ENCODE measurements around the gene SEMA4A. TPM values are rescaled to one million over a fixed set of nuclear protein-coding genes. Genes with fewer than 3 reads are reported as not detected.

SEMA4A gene
- total RNA-seq, 1 experiment from 2014 or later = 46.7 TPM

Small RNA genes within 50 kb of the gene (small RNA-seq; reads per million reads assigned to genes)
- gene RF00568 = not detected

Other genes starting within 250 kb of the SEMA4A start
- 12.2 and 12.8 TPM in 2 replicates for gene RIT1, start 242.2 kb upstream of the SEMA4A start, total RNA-seq (2014; rRNA removed; shearing (Covaris generic); ENCODE audit: low replicate concordance)
- gene KHDC4, start 219.2 kb upstream of the SEMA4A start, total RNA-seq (2014; rRNA removed; shearing (Covaris generic); ENCODE audit: low replicate concordance) = 42.7 and 63.2 TPM in 2 replicates
- gene RXFP4, start 211.9 kb upstream of the SEMA4A start, total RNA-seq (2014; rRNA removed; shearing (Covaris generic); ENCODE audit: low replicate concordance) = not detected in 2 replicates
- 85.1 and 207 TPM in 2 replicates for gene ARHGEF2, start 175.0 kb upstream of the SEMA4A start, total RNA-seq (2014; rRNA removed; shearing (Covaris generic); ENCODE audit: low replicate concordance)
- 145 and 205 TPM in 2 replicates for gene SSR2, start 132.6 kb upstream of the SEMA4A start, total RNA-seq (2014; rRNA removed; shearing (Covaris generic); ENCODE audit: low replicate concordance)
- gene UBQLN4, start 99.8 kb upstream of the SEMA4A start, total RNA-seq (2014; rRNA removed; shearing (Covaris generic); ENCODE audit: low replicate concordance) = 29.1 and 37.9 TPM in 2 replicates
- gene LAMTOR2, start 98.8 kb upstream of the SEMA4A start, total RNA-seq (2014; rRNA removed; shearing (Covaris generic); ENCODE audit: low replicate concordance) = 106 and 167 TPM in 2 replicates
- gene RAB25, start 92.4 kb upstream of the SEMA4A start, total RNA-seq (2014; rRNA removed; shearing (Covaris generic); ENCODE audit: low replicate concordance) = not detected in 2 replicates
- 2.3 and 2.5 TPM in 2 replicates for gene MEX3A, start 71.1 kb upstream of the SEMA4A start, total RNA-seq (2014; rRNA removed; shearing (Covaris generic); ENCODE audit: low replicate concordance)
- 27.5 and 41.6 TPM in 2 replicates for gene LMNA, start 38.9 kb upstream of the SEMA4A start, total RNA-seq (2014; rRNA removed; shearing (Covaris generic); ENCODE audit: low replicate concordance)
- gene SLC25A44, start 40.5 kb downstream of the SEMA4A start, total RNA-seq (2014; rRNA removed; shearing (Covaris generic); ENCODE audit: low replicate concordance) = 16.8 and 24.0 TPM in 2 replicates
- 40.1 and 51.2 TPM in 2 replicates for gene PMF1, start 59.4 kb downstream of the SEMA4A start, total RNA-seq (2014; rRNA removed; shearing (Covaris generic); ENCODE audit: low replicate concordance)
- gene BGLAP, start 88.6 kb downstream of the SEMA4A start, total RNA-seq (2014; rRNA removed; shearing (Covaris generic); ENCODE audit: low replicate concordance) = 0.18 and 0.48 TPM in 2 replicates
- 7.6 and 10.0 TPM in 2 replicates for gene PAQR6, start 94.5 kb downstream of the SEMA4A start, total RNA-seq (2014; rRNA removed; shearing (Covaris generic); ENCODE audit: low replicate concordance)
- 53.7 and 64.6 TPM in 2 replicates for gene SMG5, start 129.2 kb downstream of the SEMA4A start, total RNA-seq (2014; rRNA removed; shearing (Covaris generic); ENCODE audit: low replicate concordance)
- 6.1 and 9.8 TPM in 2 replicates for gene TMEM79, start 130.7 kb downstream of the SEMA4A start, total RNA-seq (2014; rRNA removed; shearing (Covaris generic); ENCODE audit: low replicate concordance)
- 17.7 and 39.1 TPM in 2 replicates for gene GLMP, start 142.1 kb downstream of the SEMA4A start, total RNA-seq (2014; rRNA removed; shearing (Covaris generic); ENCODE audit: low replicate concordance)
- gene VHLL, start 145.7 kb downstream of the SEMA4A start, total RNA-seq (2014; rRNA removed; shearing (Covaris generic); ENCODE audit: low replicate concordance) = not detected in 2 replicates
- gene CCT3, start 184.7 kb downstream of the SEMA4A start, total RNA-seq (2014; rRNA removed; shearing (Covaris generic); ENCODE audit: low replicate concordance) = 325 and 443 TPM in 2 replicates
- 4.5 TPM in 1 of 2 replicates, not detected in the other for gene TSACC, start 184.9 kb downstream of the SEMA4A start, total RNA-seq (2014; rRNA removed; shearing (Covaris generic); ENCODE audit: low replicate concordance)
- gene RHBG, start 215.6 kb downstream of the SEMA4A start, total RNA-seq (2014; rRNA removed; shearing (Covaris generic); ENCODE audit: low replicate concordance) = not detected in 2 replicates

All from Karpas-422 (cell line).